GDM1 (cell line): ENCODE results near the gene SREBF1.

Source experiments
- DNase-seq: peaks from one replicate; lab custom pipeline; 2025; lab: John Stamatoyannopoulos, UW

The SREBF1 gene

DNA sequence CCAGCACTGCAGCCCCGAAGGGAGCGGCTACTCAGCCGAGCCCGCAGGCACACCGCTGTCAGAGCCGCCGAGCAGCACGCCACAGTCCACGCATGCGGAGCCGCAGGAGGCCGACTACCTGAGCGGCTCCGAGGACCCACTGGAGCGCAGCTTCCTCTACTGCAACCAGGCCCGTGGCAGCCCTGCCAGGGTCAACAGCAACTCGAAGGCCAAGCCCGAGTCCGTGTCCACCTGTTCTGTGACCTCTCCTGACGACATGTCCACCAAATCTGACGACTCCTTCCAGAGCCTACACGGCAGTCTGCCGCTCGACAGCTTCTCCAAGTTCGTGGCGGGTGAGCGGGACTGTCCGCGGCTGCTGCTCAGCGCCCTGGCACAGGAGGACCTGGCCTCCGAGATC lies 42.4 kb downstream of the SREBF1 start:
- no peak for DNase-seq

DNA sequence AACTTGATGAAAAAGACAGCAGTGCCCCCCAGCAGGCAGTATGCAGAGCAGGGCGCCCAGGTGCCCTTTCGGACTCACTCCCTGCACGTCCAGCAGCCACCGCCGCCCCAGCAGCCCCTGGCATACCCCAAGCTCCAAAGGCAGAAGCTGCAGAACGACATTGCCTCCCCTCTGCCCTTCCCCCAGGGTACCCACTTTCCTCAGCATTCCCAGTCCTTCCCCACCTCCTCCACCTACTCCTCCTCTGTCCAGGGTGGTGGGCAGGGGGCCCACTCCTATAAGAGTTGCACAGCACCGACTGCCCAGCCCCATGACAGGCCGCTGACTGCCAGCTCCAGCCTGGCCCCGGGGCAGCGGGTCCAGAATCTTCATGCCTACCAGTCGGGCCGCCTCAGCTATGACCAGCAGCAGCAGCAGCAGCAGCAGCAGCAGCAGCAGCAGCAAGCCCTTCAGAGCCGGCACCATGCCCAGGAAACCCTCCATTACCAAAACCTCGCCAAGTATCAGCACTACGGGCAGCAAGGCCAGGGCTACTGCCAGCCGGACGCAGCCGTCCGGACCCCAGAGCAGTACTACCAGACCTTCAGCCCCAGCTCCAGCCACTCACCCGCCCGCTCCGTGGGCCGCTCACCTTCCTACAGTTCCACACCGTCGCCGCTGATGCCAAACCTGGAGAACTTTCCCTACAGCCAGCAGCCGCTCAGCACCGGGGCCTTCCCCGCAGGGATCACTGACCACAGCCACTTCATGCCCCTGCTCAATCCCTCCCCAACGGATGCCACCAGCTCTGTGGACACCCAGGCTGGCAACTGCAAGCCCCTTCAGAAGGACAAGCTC lies 43.2 kb downstream of the SREBF1 start:
- no peak for DNase-seq

DNA sequence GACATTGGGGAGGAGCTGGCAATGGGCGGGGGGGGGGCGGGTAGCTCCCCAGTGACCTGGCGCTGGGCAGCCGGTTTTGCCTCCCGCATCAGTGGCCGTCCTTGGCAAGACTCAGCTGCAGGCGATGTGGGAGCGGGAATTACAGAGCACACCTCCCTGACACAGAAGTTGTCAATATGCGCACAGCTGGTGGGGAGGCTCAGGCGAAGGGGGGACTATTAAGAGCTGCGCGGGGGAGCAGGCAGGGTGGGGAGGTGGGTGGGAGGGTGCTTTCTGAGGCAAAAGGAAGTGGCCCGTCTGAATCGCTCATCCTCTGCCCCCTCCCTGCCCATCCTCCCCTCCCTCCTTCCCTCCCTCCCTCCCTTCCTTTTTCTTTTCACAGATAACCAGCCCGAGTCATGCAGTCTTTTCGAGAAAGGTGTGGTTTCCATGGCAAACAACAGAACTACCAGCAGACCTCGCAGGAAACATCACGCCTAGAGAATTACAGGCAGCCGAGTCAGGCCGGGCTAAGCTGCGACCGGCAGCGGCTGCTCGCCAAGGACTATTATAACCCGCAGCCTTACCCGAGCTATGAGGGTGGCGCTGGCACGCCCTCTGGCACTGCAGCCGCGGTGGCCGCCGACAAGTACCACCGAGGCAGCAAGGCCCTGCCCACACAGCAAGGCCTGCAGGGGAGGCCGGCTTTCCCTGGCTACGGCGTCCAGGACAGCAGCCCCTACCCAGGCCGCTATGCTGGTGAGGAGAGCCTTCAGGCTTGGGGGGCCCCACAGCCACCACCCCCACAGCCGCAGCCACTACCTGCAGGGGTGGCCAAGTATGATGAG lies 44.0 kb downstream of the SREBF1 start:
- peak; percentile 33 for DNase-seq

DNA sequence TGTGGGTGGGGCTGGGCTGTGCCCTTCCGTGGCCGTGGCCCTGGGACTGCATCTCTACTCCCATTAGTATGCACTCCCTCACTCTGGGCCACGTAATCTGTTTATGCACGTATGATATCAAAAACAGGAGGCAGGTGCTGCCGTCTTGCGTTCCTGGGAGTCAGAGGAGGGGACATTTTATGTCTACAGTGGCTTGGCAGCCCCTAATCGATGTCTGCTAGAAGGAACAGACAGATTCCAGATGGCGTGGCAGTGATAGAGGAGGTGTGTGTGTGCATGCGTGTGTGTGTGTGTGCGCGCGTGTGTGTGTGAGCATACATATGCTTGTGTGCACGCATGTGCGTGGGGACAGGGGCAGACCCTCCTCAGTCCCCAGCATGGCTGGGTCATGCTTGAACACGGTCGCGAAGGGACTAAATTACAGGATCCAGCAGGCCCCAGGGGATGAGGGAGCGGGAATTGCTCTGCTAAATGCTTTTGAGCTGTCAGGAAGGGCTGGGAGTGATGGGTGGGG lies 44.7 kb downstream of the SREBF1 start:
- no peak for DNase-seq

DNA sequence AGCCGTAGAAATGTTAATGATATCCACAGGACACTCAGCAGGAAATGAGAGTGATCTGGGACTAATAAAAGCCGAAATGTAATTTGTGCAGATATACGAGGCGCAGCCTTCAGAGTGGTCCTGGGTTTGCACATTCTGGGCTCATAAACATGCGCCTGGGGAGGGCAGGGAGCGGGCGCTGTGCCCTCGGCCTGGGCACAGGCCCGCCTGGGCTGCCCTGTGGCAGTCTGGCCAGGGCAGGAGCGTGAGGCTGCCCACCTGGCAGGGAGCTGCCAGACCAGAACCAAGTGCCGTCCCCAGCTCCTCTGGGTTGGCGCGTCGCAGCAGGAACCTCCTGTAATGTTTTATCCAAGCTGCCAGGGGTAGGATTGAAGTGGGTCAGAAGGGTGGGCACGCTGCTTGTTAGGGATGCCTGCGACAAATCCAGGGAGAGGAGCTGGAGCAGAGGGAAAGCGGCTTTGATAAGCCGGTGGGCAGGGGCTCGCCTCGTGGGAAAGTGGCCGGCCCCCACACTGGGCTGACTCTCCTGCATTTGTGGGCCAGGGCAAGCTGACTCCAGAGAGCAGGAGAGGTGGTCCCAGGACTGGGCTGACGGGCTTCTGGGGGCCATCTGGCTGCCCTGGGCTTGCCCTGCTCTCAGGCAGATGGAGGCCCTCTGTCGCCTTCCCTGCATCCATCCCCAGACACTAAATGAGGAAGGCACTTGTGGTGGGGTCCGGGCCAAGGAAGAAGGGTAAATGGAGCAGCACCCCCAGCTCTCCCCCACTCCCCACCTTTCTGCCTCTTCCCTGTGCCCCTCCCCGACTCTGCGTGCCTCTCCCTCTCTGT lies 45.9 kb downstream of the SREBF1 start:
- no peak for DNase-seq

DNA sequence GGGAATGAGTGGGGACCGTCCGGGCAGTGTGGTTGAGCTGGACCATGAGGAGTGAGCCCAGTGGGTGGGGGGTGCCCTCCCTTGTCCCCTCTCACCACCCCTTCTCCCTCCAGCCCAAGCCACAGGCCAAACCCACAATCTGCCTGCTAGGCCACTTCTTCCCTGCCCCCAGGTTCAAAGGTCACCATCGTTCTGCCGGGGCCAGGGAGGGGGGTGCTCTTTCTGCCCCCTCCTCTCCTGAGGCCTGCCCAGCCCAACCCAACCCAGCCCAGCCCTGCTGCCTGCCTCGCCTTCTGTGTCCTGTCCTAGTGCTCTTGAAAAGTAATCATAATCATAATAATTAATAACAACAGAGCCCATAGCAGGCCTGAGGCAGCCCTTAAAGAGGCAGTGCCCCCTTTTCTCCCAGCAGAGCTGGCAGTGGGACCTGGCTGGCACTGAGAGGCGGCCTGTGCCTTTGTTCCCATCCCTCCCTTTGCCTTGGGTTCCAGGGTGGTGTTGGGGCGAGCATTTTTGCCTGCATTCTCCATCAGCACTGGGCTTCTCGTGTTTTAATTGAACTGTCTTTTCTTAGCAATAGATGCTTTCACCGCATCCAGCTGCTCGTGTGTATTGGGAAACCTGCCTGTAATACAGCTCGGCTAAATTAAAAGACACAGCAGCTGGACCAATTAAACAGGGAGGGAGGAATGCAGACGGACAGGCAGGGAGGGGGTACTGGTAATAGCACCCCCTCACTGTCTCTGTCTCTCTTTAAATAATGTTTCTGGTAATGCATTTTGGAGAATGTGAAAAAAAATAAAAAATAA lies 46.8 kb downstream of the SREBF1 start:
- no peak for DNase-seq

DNA sequence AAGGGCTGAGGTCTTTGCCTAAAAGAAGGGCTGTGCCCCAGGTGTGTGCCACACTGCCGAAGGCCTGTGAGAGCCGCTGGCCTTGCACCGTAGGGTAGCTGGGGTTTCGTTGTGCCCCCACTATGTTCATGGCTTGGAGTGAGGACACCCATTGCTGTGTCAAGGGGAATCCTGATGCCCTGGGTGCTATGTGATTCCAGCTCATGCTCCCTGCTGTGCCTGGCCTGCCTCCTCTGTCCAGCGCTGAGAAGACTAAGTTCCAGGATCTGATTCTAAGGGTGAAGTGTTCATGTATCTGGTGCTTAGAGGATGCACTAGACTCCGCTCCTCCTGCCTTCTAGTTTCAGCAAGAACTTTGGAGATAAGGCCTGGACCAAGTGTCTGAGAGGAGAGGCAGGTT lies 47.4 kb downstream of the SREBF1 start:
- no peak for DNase-seq

DNA sequence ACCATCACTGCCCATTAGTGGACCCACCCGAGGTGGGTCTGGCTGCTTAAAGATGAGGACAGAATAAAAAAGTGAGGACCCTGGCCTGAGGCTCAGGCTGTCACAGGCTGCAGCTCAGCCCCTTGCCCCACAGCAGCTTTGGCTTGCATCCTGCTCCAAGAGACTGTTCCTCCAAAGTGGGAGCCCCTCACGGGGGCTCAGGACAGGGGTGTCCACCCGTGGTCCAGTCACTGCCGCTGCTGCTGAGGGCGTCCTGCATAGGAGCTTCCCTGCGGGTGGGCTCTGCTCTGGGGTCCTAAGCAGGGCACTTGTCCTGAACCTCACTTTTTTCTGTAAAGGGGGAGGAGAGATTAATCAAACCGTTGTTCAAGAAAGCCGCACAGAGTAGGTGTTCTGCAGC lies 47.8 kb downstream of the SREBF1 start:
- DNase-seq = no peak

DNA sequence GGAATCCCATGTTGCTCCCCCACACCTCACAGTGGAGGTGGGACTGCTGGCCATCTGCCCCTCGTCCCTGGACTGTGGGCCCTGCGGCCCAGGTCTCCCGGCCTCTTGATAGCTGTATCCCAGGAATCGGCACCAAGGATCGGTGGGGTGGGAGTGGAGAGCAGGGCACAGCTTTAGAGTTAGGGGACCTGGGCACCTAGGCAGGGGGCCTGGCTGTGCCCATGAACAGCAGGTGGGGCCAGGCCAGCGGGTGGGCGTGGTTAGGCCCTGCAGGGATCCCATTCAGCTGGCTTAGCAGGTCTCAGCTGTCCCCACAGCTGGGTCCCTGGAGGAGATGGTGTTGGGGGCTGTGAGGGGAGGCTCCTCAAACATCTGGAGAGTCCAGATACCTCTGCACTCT lies 49.2 kb downstream of the SREBF1 start:
- DNase-seq = no peak

DNA sequence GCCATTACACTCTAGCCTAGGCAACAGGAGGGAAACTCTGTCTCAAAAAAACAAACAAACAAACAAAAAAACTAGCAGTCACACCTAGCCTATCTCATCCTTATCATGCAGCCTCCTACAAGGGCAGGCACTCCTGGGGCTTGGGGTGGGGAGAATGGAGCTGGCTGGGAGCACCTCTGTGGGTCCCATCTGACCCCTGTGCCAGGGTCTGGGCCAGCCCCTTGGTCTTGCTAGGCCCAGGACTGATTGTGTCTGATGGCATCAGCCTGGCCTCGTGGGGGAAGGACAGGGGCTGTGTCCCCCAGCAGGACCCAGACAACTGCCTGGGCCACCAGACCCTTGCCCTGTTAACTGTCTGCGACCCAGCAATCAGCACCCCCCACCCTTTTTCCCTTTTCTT lies 49.8 kb downstream of the SREBF1 start:
- no peak for DNase-seq

DNA sequence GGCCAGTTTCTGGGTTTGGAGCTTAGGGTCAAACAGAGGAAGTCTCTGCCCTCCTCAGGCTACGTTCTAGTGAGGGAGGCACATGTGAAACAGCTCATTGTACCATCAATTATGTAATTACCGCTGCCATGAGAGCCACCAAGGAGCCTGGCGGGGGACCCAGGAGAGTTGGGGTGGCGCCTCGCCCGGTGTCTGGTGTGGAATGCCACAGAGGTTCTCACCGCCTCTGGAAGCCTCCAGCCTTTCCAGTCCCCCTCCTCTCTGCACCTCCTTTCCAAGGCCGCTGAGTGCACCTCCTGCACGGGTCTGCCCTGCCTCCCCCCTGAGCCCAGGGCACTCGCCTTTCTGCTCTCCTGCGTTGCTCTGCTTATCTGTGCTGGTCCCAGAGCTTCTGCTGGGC lies 51.4 kb downstream of the SREBF1 start:
- DNase-seq = no peak

DNA sequence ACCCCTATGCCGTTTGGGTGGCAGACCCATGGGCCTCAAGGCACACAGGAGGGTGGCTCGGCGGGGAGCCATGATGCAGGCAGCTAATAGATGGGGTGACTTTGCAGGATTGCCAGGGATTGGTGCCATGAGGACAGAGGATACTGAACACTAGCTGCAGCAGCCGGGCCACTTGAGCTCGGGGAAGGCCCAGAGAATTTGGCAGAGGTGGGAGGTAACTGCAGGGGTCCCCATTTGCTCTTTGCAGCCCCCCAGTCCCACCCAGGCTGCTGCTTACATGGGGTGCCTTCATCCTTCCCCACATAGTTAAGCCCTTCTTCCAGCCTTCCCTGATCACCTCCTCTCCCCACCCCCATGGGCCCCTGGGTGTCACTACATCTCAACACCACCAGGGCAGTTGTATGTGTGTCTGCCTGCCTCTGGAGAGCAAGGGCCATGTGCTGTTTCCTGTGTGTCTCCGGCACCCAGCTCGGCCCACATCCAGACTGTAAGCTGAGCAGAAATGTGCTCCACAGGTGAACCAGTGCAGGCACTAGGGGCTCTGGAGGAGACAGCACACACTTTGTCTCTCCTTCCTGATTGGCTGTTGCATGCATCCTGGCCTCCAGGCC lies 52.0 kb downstream of the SREBF1 start:
- DNase-seq = no peak

DNA sequence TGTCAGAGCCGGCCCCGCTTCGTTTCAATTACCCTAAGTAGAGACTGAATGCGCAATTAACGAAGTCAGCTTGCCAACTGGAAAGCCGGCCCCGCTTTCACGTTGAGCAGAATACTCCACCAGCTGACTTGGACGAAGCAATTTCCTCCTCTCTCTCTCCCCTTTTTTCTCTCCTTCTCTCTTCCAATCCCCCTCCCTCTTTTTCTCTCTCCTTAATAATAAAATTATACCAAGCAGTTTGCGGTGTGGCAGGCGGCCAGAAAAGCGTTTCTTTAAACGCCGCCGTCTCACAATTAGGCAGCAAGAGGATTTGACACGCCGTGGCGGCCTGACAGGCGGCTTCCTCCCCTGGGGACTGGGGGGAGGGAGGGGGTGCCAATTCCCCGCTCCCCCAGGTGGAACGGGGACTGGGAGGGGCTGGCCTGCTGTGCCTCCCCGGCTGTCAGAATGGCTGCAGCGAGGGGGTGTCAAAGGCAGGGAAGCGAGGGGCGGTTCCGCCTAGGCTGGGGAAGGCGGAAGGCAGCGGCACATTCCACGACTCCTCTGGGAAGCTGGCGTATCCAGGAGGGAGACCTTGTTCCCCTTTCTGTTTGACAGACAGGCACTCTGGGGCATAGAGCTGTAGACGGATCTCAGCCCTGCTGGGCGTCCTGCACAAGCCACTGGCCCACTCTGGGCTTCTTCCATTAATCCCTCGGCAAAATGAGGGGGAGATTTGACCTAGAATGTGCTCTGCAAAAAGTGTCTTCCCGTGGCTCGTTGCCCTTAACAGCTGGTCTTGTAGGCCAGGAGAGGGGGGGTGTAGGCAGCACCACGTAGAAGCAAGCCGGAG lies 52.7 kb downstream of the SREBF1 start:
- DNase-seq = no peak

DNA sequence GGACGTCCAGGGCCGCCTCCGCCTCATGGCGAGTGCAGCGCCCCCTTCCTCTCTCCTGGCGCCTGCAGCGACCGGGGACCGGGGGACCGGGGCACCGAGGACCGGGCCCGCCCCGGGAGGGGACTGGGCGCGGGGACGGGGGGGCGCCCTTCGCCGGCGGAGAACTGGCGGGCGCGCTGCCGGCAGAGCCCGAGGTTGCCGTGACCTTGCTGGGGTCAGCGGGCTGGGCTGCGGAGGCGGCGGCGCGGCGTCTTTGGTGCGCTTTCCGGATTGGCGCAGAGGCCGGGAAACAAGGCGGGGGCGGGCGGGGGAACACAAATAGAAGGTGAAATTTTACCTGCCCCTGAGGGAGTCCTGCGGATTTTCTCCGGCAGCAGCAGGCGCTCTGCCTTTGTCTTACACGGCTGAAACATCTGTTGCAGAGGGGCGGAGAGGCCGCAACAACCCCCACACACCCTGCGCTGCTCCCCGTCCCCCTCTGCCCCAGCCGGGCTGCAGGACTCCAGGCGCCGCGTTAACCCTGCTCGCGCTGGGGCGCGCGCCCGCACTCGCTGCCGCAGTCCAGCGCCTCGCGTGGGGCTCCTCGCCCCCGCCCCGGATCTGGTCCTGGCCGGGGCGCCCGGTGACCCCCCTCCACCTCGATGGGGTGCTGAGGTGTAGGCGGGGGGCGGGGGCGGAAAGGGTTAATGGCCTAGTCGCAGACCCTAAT lies 53.5 kb downstream of the SREBF1 start:
- no peak for DNase-seq

DNA sequence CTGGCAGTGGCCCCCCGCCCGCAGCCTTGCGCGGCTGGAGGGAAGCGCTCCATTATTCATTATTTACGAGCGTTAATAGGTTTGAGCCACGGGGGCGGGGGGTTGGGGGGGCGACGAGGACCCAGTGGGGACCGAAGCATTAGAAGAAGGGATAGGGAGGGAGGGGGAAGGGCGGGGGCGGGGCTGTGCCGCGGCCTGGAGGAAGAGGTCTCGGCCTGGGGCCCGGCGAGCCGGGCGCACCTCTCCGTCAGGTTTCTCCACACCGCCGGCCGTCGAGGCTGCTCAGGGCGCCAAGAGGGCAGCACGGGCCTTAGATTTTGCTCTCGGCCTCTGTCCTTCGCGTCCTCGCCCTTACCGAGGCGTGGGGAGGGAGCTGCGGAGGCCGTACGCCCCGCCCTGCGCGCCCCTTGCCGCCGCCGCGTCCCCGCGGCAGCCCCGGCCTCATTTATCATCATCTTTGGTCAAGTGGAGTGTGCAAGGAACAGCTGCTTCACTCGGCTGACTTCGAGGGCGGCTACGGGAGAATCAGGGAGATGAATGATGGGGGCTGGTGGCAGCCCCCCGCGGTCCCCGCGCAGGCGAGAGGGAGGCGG lies 54.2 kb downstream of the SREBF1 start:
- DNase-seq = no peak

DNA sequence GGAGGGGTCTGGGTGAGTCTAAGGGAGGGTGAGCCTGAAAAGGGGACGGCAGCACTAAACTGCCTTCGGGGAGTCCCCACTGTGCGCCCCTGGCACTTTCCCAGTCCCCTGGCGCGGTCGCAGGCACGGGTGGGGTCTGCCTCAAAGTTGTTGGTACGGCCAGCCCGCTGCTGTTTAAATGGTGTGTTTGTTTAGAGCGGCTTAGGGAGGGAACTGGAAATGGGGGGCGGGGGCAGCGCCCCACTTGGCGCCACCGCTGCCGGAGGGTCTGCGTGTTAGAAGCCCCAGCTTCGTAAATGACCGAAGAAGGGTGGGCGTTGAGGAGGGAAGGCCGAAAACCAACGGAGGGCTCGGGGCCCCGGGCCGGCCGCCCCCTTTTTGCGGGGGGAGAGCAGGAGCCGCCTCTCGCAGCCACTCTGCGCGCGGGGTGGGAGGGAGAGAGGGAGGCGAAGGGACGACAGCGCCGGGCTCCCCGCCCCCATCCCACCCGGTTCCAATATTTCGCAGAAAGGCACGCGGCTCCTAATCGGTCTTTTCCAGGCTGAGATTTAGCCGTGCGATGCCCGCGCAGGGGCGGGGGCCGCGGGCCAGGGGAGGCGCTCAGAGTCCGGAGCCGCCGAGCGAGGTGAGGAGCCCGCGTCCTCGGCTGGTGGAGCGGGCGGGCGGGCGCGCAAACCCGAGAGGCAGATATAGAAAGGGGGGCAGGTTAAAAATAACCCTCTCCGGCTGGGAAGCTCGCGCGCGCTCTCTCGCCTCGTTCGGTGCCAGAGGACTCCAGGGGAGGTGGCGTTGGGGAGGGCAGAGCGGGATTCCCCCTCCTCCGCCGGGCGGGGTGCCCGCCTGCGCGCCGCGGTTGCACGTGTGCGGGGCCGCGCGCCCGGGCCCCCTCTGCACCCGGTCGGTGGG lies 54.9 kb downstream of the SREBF1 start:
- DNase-seq = no peak

DNA sequence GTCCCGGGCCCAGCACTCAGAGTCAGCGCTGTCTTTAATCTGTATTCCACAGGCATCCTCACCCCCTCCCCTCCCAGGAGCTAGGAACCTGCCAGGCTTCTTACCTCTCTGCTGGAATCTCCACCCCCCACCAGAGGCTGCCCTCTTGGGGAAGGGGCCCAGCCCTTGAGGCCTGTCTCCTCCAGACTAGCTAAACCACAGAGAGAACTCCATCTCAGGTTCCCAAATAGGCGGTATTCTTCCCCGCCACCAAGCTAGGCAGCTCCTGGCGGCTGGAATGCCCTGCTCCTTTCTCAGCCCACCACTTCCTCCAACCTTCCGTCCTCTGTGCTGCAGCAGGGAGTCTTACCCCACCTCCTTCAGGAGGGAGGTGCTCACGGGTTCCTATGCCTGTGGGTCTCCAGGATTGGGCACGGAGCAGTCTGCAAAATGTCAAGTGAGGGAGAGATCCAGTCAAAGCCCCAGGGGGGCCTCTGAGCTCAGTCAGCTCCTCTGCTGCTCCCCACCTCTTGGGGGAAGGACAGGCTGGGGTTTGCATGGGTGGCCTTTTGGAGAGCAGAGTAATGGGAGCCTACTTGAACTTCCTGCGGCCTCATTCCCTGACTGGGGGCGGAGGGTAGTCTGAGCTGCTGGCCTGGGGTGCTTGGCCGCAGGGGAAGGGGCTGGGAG lies 55.7 kb downstream of the SREBF1 start:
- no peak for DNase-seq
